Endothelial cell of umbilical vein (primary cell): ENCODE measurements around the gene SAMD4A. TPM values are rescaled to one million over a fixed set of nuclear protein-coding genes. Genes with fewer than 3 reads are reported as not detected.

Experiments
- BruUV-seq: library from RNA; stranded (reverse); fragments of 400-500 nt; replicated peaks from 2 replicates; lab custom pipeline; 2021; lab: Mats Ljungman, UMichigan
- CTCF ChIA-PET: fragments of 300-600, 350-600 bp; sonication (Branson Sonifier 250); formaldehyde crosslinking; loops from one replicate; lab custom pipeline; 2021; ENCODE audit warnings: antibody characterized with exemption, inconsistent platforms; lab: Charles Lee
- POLR2A ChIA-PET: fragments of 300-600, 350-600 bp; sonication (Branson Sonifier 250); formaldehyde crosslinking; loops from one replicate; lab custom pipeline; 2021; ENCODE audit warnings: antibody characterized with exemption, inconsistent platforms; lab: Charles Lee
- DNase-seq: peaks from one replicate; pipeline ENCODE4 v3.0.0-alpha.2; 2011; ENCODE audit warnings: low read depth, low spot score
- FAIRE-seq: peaks from 2 replicates; lab custom pipeline; 2011; peaks lifted over from hg19 to GRCh38; lab: Jason Lieb, UNC
- H2AFZ ChIP-seq: 2 replicates; pipeline ENCODE4 v1.6.0; 2012; ENCODE audit warnings: low read depth, low read length, control low read depth, inconsistent platforms
- H3K27ac ChIP-seq: 2 replicates; pipeline ENCODE4 v1.5.1; 2011; ENCODE audit warnings: low read depth, mild to moderate bottlenecking, control low read depth, low read length, moderate library complexity; ENCODE audit not compliant: insufficient read depth
- H3K27me3 ChIP-seq, 2 experiments: 2 replicates each; pipeline versions ENCODE4 v1.6.0 to v1.6.1; 2011; ENCODE audit warnings: low read length in 2 of 2, mixed read lengths in 1 of 2; ENCODE audit not compliant: control insufficient read depth in 2 of 2, insufficient read depth in 2 of 2
- H3K36me3 ChIP-seq, 2 experiments: 2 replicates in 1 of 2; 3 replicates in 1 of 2; pipeline ENCODE4 v1.5.1; 2011; ENCODE audit warnings: low read length in 2 of 2, mild to moderate bottlenecking in 1 of 2, moderate library complexity in 1 of 2; ENCODE audit not compliant: control insufficient read depth in 2 of 2, insufficient read depth in 2 of 2; ENCODE audit errors: extremely low read depth in 1 of 2
- H3K4me1 ChIP-seq: 3 replicates; pipeline ENCODE4 v1.5.1; 2011; ENCODE audit warnings: mild to moderate bottlenecking, low read length; ENCODE audit not compliant: control insufficient read depth, insufficient read depth; ENCODE audit errors: extremely low read depth
- H3K4me2 ChIP-seq: 2 replicates; pipeline ENCODE4 v1.6.1; 2011; ENCODE audit warnings: low read length, control low read depth, mixed read lengths; ENCODE audit not compliant: insufficient read depth
- H3K4me3 ChIP-seq, 3 experiments: fragments of 200-600 bp in 1 of 3; sonication (generic), shearing (Covaris generic) in 1 of 3; replicated peaks in 1 of 3; 2 replicates each; pipeline ENCODE4 v1.5.1; 2011 to 2016; ENCODE audit warnings: control low read depth in 3 of 3, low read length in 3 of 3, mild to moderate bottlenecking in 2 of 3, inconsistent platforms in 1 of 3, low read depth in 1 of 3, moderate library complexity in 1 of 3; ENCODE audit not compliant: insufficient read depth in 1 of 3
- H3K79me2 ChIP-seq: 2 replicates; pipeline ENCODE4 v1.6.0; 2012; ENCODE audit warnings: low read length, inconsistent platforms; ENCODE audit not compliant: control insufficient read depth, insufficient read depth
- H3K9ac ChIP-seq: replicated peaks from 2 replicates; pipeline ENCODE3; 2011; ENCODE audit warnings: low read length, control low read depth; ENCODE audit not compliant: insufficient read depth; ENCODE audit errors: extremely low read depth
- H3K9me1 ChIP-seq: replicated peaks from 3 replicates; pipeline ENCODE4 v1.6.0; 2011; ENCODE audit warnings: mild to moderate bottlenecking, low read length; ENCODE audit not compliant: control insufficient read depth, insufficient read depth; ENCODE audit errors: extremely low read depth
- H3K9me3 ChIP-seq: replicated peaks from 2 replicates; pipeline ENCODE4 v1.5.1; 2012; ENCODE audit warnings: low read length, inconsistent platforms; ENCODE audit not compliant: control insufficient read depth, insufficient read depth
- H4K20me1 ChIP-seq: replicated peaks from 2 replicates; pipeline ENCODE3; 2011; ENCODE audit warnings: mild to moderate bottlenecking, low read length; ENCODE audit not compliant: control insufficient read depth, insufficient read depth; ENCODE audit errors: extremely low read depth
- EZH2 ChIP-seq: IDR thresholded peaks from 2 replicates; pipeline ENCODE4 v1.6.1; 2012; ENCODE audit warnings: borderline replicate concordance, low read depth, mild to moderate bottlenecking, moderate library complexity, low read length, inconsistent platforms; ENCODE audit not compliant: severe bottlenecking
- FOS ChIP-seq: IDR thresholded peaks from 2 replicates; pipeline ENCODE4 v1.6.1; 2011; ENCODE audit warnings: mild to moderate bottlenecking, low read length, moderate library complexity, borderline replicate concordance; ENCODE audit not compliant: insufficient read depth
- GATA2 ChIP-seq: IDR thresholded peaks from 2 replicates; pipeline ENCODE4 v1.7.0; 2011; ENCODE audit warnings: low read depth, mild to moderate bottlenecking, moderate library complexity, mixed read lengths, low read length; ENCODE audit not compliant: insufficient read length, insufficient read depth
- JUN ChIP-seq: IDR thresholded peaks from 2 replicates; pipeline ENCODE4 v1.6.1; 2011; ENCODE audit warnings: borderline replicate concordance, low read depth; ENCODE audit not compliant: insufficient read length, insufficient read depth
- MYC ChIP-seq: IDR thresholded peaks from one replicate; pipeline ENCODE4 v1.6.1; 2011; ENCODE audit warnings: mild to moderate bottlenecking, low read depth, low read length
- POLR2A ChIP-seq: IDR thresholded peaks from 2 replicates; pipeline ENCODE4 v1.6.1; 2012; ENCODE audit warnings: low read depth, mild to moderate bottlenecking, control low read depth, low read length
- POLR2AphosphoS5 ChIP-seq: IDR thresholded peaks from 2 replicates; pipeline ENCODE4 v1.6.1; 2012; ENCODE audit warnings: low read depth, mild to moderate bottlenecking, control low read depth, low read length, moderate library complexity; ENCODE audit not compliant: insufficient read depth
- dilution Hi-C: fragments of 300-500 bp; cut with MboI; formaldehyde crosslinking; loops from one replicate; pipeline ENCODE4 v1.15.0; 2019; ENCODE audit warnings: low sequenced_read_pairs; ENCODE audit not compliant: extremely low pct_ligation_motif_present
- intact Hi-C: fragments of 100-400 bp; cut with micrococcal nuclease; formaldehyde crosslinking; loops from one replicate; pipeline ENCODE4 v1.10.0; 2022
- polyA plus RNA-seq, 4 experiments: library from polyadenylated mRNA; depleted of rRNA in 3 of 4; stranded (reverse) in 3 of 4; unstranded in 1 of 4; fragments of >200 nt; gene quantifications; 2 replicates each; pipeline versions ENCODE4 v1.2.1 to v1.2.3, GENCODE V29; 2011 to 2012; ENCODE audit warnings: missing spikeins in 1 of 4
- total RNA-seq: library from RNA; stranded (reverse); gene quantifications from 2 replicates; pipeline ENCODE4 v1.2.3, GENCODE V29; 2021
- TF ChIP-seq, protein P1 (sequence below): IDR thresholded peaks from 2 replicates; pipeline ENCODE4 v1.6.1; 2011; ENCODE audit not compliant: insufficient read depth, insufficient read length
- TF ChIP-seq, protein P2 (sequence below), 2 donors: IDR thresholded peaks; 1 replicate in 1 of 2; 2 replicates in 1 of 2; pipeline ENCODE4 v1.5.1; 2011; ENCODE audit warnings: low read length in 2 of 2, mild to moderate bottlenecking in 2 of 2, moderate library complexity in 2 of 2, control low read depth in 1 of 2, inconsistent platforms in 1 of 2, low read depth in 1 of 2; ENCODE audit not compliant: insufficient read depth in 1 of 2; ENCODE audit errors: extremely low read depth in 1 of 2

Gene SAMD4A
- total and polyA plus RNA-seq, 2 donors (not counting 3 experiments of a cell fraction or from before 2014, with no cell fraction given): 37.7 to 95.3 TPM

DNA sequence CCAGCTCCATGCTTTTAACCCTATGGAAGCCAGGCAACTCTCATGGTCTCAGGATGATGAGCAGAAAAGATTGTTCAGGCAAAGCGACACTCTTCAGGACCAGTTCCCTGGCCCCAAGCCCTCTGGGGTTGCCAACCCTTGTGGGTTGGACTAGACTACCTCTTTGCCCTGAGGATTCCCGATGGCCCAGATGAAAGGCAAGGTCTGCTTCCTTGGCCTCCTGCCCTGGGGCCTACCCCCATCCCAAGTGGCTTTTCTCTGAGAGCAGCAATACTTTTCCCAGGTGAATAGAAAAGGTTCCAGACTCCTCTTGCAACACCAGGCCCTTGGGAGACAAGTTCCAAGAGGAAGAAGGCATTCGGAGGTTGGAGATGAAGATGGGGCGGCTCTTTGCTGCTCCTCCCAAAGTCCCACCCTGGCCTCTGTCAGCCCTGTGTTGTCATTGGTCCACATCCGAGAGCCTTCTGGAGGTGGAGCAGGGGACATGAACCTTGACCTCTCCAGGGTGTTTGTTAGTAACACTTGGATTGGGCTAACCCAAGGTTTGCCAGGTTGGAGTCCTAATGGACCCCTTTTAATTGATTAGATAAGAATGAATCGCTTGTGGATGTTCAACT lies 204.6 kb downstream of the SAMD4A start:
- Histone ChIP-seq H3K27me3 (no peaks in the 10 kb centered on the region), H3K9me3 (no peaks in the 10 kb centered on the region), H3K36me3 (peaks cover 31 to 32% of the 10 kb centered on the region in 2 experiments), H3K27ac (peak overlapping the region; percentile 99), H2AFZ (no peak overlapping the region), H3K4me3 (no peak overlapping the region), H3K9ac (no peak overlapping the region), H3K4me1 (peaks cover 30% of the 10 kb centered on the region), H3K9me1 (no peaks in the 10 kb centered on the region), H3K4me2 (no peak overlapping the region), H3K79me2 (no peaks in the 10 kb centered on the region), H4K20me1 (no peaks in the 10 kb centered on the region)
- FAIRE-seq (no peak), DNase-seq (no peak)
- dilution Hi-C loops: no loop called here
- intact Hi-C loops: no loop called here
- TF ChIP-seq, protein P1, sequence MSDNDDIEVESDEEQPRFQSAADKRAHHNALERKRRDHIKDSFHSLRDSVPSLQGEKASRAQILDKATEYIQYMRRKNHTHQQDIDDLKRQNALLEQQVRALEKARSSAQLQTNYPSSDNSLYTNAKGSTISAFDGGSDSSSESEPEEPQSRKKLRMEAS: no peak
- TF ChIP-seq POLR2AphosphoS5: no peak
- no peak for TF ChIP-seq POLR2A
- no peak for TF ChIP-seq GATA2
- TF ChIP-seq MYC: no peak
- no peak for TF ChIP-seq EZH2
- TF ChIP-seq FOS: no peak
- TF ChIP-seq, protein P2, sequence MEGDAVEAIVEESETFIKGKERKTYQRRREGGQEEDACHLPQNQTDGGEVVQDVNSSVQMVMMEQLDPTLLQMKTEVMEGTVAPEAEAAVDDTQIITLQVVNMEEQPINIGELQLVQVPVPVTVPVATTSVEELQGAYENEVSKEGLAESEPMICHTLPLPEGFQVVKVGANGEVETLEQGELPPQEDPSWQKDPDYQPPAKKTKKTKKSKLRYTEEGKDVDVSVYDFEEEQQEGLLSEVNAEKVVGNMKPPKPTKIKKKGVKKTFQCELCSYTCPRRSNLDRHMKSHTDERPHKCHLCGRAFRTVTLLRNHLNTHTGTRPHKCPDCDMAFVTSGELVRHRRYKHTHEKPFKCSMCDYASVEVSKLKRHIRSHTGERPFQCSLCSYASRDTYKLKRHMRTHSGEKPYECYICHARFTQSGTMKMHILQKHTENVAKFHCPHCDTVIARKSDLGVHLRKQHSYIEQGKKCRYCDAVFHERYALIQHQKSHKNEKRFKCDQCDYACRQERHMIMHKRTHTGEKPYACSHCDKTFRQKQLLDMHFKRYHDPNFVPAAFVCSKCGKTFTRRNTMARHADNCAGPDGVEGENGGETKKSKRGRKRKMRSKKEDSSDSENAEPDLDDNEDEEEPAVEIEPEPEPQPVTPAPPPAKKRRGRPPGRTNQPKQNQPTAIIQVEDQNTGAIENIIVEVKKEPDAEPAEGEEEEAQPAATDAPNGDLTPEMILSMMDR (IDR thresholded peaks at IDR 0.05; ENCODE audit: extremely low read depth in 1 of 2, insufficient read depth in 1 of 2, low read depth in 1 of 2, low read length in 2 of 2): no peak
- TF ChIP-seq JUN: no peak
- CTCF ChIA-PET: interaction anchor here (1.8 to 6.4 kb wide), 4 partner anchors 15 to 206 kb away, joined by 5 to 286 read pairs (median 24); partner anchors contain the start of gene SAMD4A
- BruUV-seq: no TSS peak
- POLR2A ChIA-PET: no interaction called here
